Measurements from ENCODE around the gene UNC13B. TPM values are rescaled to one million over a fixed set of nuclear protein-coding genes. Genes with fewer than 3 reads are reported as not detected.
A peak's percentile ranks its signal among the peaks of the same experiment; 100 is the strongest.

Gene UNC13B
- total and polyA plus RNA-seq, 9 of the 15 experiments (the other 6 are each of a cell fraction or from before 2014, with no cell fraction given) = 2.4 to 11.5 (median 8.6) TPM

DNA sequence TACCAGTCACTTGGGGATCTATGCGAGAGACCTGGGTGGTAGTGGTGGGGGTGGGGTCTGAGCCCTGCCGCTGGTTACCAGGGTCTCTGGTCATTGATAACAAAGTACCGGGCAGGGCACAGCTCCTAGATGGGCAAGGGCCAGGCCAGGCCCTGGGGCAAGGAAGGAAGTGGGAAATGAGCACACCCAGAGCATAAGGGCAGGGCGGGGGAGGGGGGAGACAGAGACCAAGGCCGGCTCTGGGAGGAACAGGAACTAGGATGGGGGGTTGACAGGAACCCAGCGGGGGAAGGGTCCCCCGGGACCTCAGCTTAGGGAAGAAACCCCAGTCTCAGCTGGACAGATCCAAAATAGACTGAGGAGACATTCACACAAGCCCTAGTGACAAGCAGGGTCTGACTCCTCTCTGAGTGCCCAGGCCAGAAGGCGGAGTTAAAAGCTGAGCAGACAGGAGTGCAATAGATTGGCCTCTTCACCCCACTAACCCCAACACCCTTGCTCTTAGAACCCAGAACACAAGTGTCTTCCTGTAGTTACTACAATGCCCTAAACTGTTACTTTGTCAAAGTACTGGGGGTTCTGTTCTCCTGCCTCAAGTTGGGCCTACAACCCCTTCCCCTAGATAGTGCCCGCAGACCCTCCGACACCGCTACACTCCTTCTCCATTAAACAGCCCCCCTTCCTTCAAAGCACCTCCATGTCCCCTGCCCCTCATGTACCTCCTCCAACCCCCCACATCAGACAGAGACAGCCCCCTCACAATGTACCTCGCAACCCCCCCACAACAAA, 46.8 kb upstream of the UNC13B start (continued):
- TF ChIP-seq JUN (IDR thresholded peaks at IDR 0.05; ENCODE audit: borderline replicate concordance, low read depth, low read length) = no peak
- TF ChIP-seq JUN (CRISPR knock-in tag; IDR thresholded peaks at IDR 0.05; ENCODE audit: borderline replicate concordance) = no peak
- 0 out of 2 replicates have a peak, but pooled peaks have one; percentile 12 for TF ChIP-seq E2F3 (CRISPR knock-in tag; IDR thresholded peaks at IDR 0.05)
- TF ChIP-seq, protein P1, sequence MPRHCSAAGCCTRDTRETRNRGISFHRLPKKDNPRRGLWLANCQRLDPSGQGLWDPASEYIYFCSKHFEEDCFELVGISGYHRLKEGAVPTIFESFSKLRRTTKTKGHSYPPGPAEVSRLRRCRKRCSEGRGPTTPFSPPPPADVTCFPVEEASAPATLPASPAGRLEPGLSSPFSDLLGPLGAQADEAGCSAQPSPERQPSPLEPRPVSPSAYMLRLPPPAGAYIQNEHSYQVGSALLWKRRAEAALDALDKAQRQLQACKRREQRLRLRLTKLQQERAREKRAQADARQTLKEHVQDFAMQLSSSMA (CRISPR knock-in tag; IDR thresholded peaks at IDR 0.05) = no peak
- no peak for TF ChIP-seq NFE2L1 (tag; IDR thresholded peaks at IDR 0.05; ENCODE audit: borderline replicate concordance, low read depth)
- no peak for TF ChIP-seq ZNF282 (CRISPR knock-in tag; IDR thresholded peaks at IDR 0.05)
- TF ChIP-seq KAT2B (IDR thresholded peaks at IDR 0.05; ENCODE audit: low read depth, low read length) = no peak
- TF ChIP-seq ZBTB7A (IDR thresholded peaks at IDR 0.05; ENCODE audit: borderline replicate concordance, control insufficient read depth, low read depth, low read length) = 0 out of 2 replicates have a peak, but pooled peaks have one; percentile 30
- no peak for TF ChIP-seq RBM17 (IDR thresholded peaks at IDR 0.05; ENCODE audit: borderline replicate concordance, low read depth, low read length)
- no peak for TF ChIP-seq SAP30 (IDR thresholded peaks at IDR 0.05; ENCODE audit: borderline replicate concordance, insufficient read depth, low read depth, low read length, poor library complexity, severe bottlenecking)
- TF ChIP-seq CEBPG (CRISPR knock-in tag; IDR thresholded peaks at IDR 0.05) = peak; percentile 48; the same call in 1 of the 2 replicates
- no peak for TF ChIP-seq CEBPG (tag; conservative IDR thresholded peaks at IDR 0.05 in 1 of 2, IDR thresholded peaks at IDR 0.05 in 1 of 2)
